ENCODE measurements around the gene ADH1A.

The ADH1A gene

GRCh38 chr4:99293357-99293756 lies 2.6 kb upstream of the ADH1A start:
- DNase-seq (no peak), ATAC-seq (ENCODE audit: insufficient read depth, low read depth) (no peak)
- H3K27ac ChIP-seq (ENCODE audit: low read length): no peak overlapping the region
- no peaks in the 10 kb centered on the region for H3K79me2 ChIP-seq (ENCODE audit: insufficient read depth, low read length)
- H2AFZ ChIP-seq (ENCODE audit: low read depth, low read length): no peak overlapping the region
- no peak overlapping the region for H3K4me2 ChIP-seq (ENCODE audit: insufficient read depth, low read length)
- no peak overlapping the region for H3K9ac ChIP-seq (ENCODE audit: low read depth, low read length)
- H3K4me3 ChIP-seq (ENCODE audit: low read depth in 1 of 2, low read length in 2 of 2): no peak overlapping the region
- no peaks in the 10 kb centered on the region for H3K9me3 ChIP-seq (ENCODE audit: insufficient read depth, low read length, severe bottlenecking)
- TF ChIP-seq EZH2 (IDR thresholded peaks at IDR 0.05; ENCODE audit: borderline replicate concordance, low read depth, low read length, severe bottlenecking) (no peak), CTCF (IDR thresholded peaks at IDR 0.05; ENCODE audit: borderline replicate concordance, extremely low read depth, low read length, poor library complexity, severe bottlenecking) (no peak)
- H3K27me3 ChIP-seq (ENCODE audit: insufficient read depth, low read length, poor library complexity): no peaks in the 10 kb centered on the region
- no peaks in the 10 kb centered on the region for H4K20me1 ChIP-seq (ENCODE audit: insufficient read depth, low read length)
- no peaks in the 10 kb centered on the region for H3K36me3 ChIP-seq (ENCODE audit: insufficient read depth, low read length)
- H3K4me1 ChIP-seq (ENCODE audit: insufficient read depth, low read length): no peaks in the 10 kb centered on the region

- no peak for ATAC-seq (ENCODE audit: insufficient read depth, low read depth)
- H3K27me3 ChIP-seq (ENCODE audit: insufficient read depth, low read length, poor library complexity): no peaks in the 10 kb centered on the region
- no peaks in the 10 kb centered on the region for H3K79me2 ChIP-seq (ENCODE audit: insufficient read depth, low read length)
- DNase-seq: no peak
- H3K9ac ChIP-seq (ENCODE audit: low read depth, low read length): no peak overlapping the region
- H3K4me2 ChIP-seq (ENCODE audit: insufficient read depth, low read length): no peak overlapping the region
- H3K27ac ChIP-seq (ENCODE audit: low read length): no peak overlapping the region
- no peaks in the 10 kb centered on the region for H3K9me3 ChIP-seq (ENCODE audit: insufficient read depth, low read length, severe bottlenecking)
- H4K20me1 ChIP-seq (ENCODE audit: insufficient read depth, low read length): no peaks in the 10 kb centered on the region
- no peaks in the 10 kb centered on the region for H3K4me1 ChIP-seq (ENCODE audit: insufficient read depth, low read length)
- H3K36me3 ChIP-seq (ENCODE audit: insufficient read depth, low read length): no peaks in the 10 kb centered on the region
- H2AFZ ChIP-seq (ENCODE audit: low read depth, low read length): no peak overlapping the region
- TF ChIP-seq EZH2 (IDR thresholded peaks at IDR 0.05; ENCODE audit: borderline replicate concordance, low read depth, low read length, severe bottlenecking) (no peak), CTCF (IDR thresholded peaks at IDR 0.05; ENCODE audit: borderline replicate concordance, extremely low read depth, low read length, poor library complexity, severe bottlenecking) (no peak)
- H3K4me3 ChIP-seq (ENCODE audit: low read depth in 1 of 2, low read length in 2 of 2): no peak overlapping the region
Observed at GRCh38 chr4:99285387-99285786, 5.4 kb downstream of the ADH1A start.

GRCh38 chr4:99282731-99283130 lies 8.1 kb downstream of the ADH1A start:
- Histone ChIP-seq H3K36me3 (ENCODE audit: insufficient read depth, low read length) (no peaks in the 10 kb centered on the region), H3K9me3 (ENCODE audit: insufficient read depth, low read length, severe bottlenecking) (no peaks in the 10 kb centered on the region), H4K20me1 (ENCODE audit: insufficient read depth, low read length) (no peaks in the 10 kb centered on the region), H3K4me2 (ENCODE audit: insufficient read depth, low read length) (no peak overlapping the region), H3K27me3 (ENCODE audit: insufficient read depth, low read length, poor library complexity) (no peaks in the 10 kb centered on the region), H3K4me1 (ENCODE audit: insufficient read depth, low read length) (no peaks in the 10 kb centered on the region), H3K9ac (ENCODE audit: low read depth, low read length) (no peak overlapping the region), H3K79me2 (ENCODE audit: insufficient read depth, low read length) (no peaks in the 10 kb centered on the region), H3K4me3 (ENCODE audit: low read depth in 1 of 2, low read length in 2 of 2) (no peak overlapping the region), H2AFZ (ENCODE audit: low read depth, low read length) (no peak overlapping the region), H3K27ac (ENCODE audit: low read length) (no peak overlapping the region)
- TF ChIP-seq EZH2 (IDR thresholded peaks at IDR 0.05; ENCODE audit: borderline replicate concordance, low read depth, low read length, severe bottlenecking) (no peak), CTCF (IDR thresholded peaks at IDR 0.05; ENCODE audit: borderline replicate concordance, extremely low read depth, low read length, poor library complexity, severe bottlenecking) (no peak)
- no peak for DNase-seq
- no peak for ATAC-seq (ENCODE audit: insufficient read depth, low read depth)

GRCh38 chr4:99281261-99281660 lies 9.5 kb downstream of the ADH1A start:
- no peak for TF ChIP-seq EZH2 (IDR thresholded peaks at IDR 0.05; ENCODE audit: borderline replicate concordance, low read depth, low read length, severe bottlenecking)
- TF ChIP-seq CTCF (IDR thresholded peaks at IDR 0.05; ENCODE audit: borderline replicate concordance, extremely low read depth, low read length, poor library complexity, severe bottlenecking): no peak
- Histone ChIP-seq H4K20me1 (ENCODE audit: insufficient read depth, low read length) (no peaks in the 10 kb centered on the region), H3K4me3 (ENCODE audit: low read depth in 1 of 2, low read length in 2 of 2) (no peak overlapping the region), H3K36me3 (ENCODE audit: insufficient read depth, low read length) (no peaks in the 10 kb centered on the region), H3K9me3 (ENCODE audit: insufficient read depth, low read length, severe bottlenecking) (no peaks in the 10 kb centered on the region), H3K27me3 (ENCODE audit: insufficient read depth, low read length, poor library complexity) (no peaks in the 10 kb centered on the region), H3K27ac (ENCODE audit: low read length) (no peak overlapping the region), H3K4me1 (ENCODE audit: insufficient read depth, low read length) (no peaks in the 10 kb centered on the region), H3K4me2 (ENCODE audit: insufficient read depth, low read length) (no peak overlapping the region), H2AFZ (ENCODE audit: low read depth, low read length) (no peak overlapping the region), H3K79me2 (ENCODE audit: insufficient read depth, low read length) (no peaks in the 10 kb centered on the region), H3K9ac (ENCODE audit: low read depth, low read length) (no peak overlapping the region)
- no peak for ATAC-seq (ENCODE audit: insufficient read depth, low read depth)
- no peak for DNase-seq

All from DND-41 (cell line).